Measurements from ENCODE around the gene CCL20. TPM values are rescaled to one million over a fixed set of nuclear protein-coding genes. Genes with fewer than 3 reads are reported as not detected.

The CCL20 gene
- total and polyA plus RNA-seq, 2 of the 13 experiments (the other 11 are each of a cell fraction or from before 2014, with no cell fraction given), result 223 to 903 TPM

GRCh38 chr2:227813229-227813561 lies 447 bp upstream of the CCL20 start (continued):
- TF ChIP-seq KLF15 (CRISPR knock-in tag; IDR thresholded peaks at IDR 0.05; ENCODE audit: borderline replicate concordance), result no peak
- 0 out of 2 replicates have a peak, but pooled peaks have one; percentile 1 for TF ChIP-seq ZNF547 (CRISPR knock-in tag; IDR thresholded peaks at IDR 0.05)
- TF ChIP-seq ZBTB42 (CRISPR knock-in tag; IDR thresholded peaks at IDR 0.05), result no peak
- no peak for TF ChIP-seq KAT2B (IDR thresholded peaks at IDR 0.05; ENCODE audit: borderline replicate concordance, low read depth, low read length)
- TF ChIP-seq ZNF552 (CRISPR knock-in tag; IDR thresholded peaks at IDR 0.05; ENCODE audit: borderline replicate concordance), result no peak
- TF ChIP-seq HHEX (CRISPR knock-in tag; IDR thresholded peaks at IDR 0.05), result 0 out of 2 replicates have a peak, but pooled peaks have one; percentile 6
- TF ChIP-seq ZNF138 (CRISPR knock-in tag; IDR thresholded peaks at IDR 0.05; ENCODE audit: low read depth), result no peak
- peak; percentile 35; the same call in 1 of the 2 replicates for TF ChIP-seq KDM4B (CRISPR knock-in tag; IDR thresholded peaks at IDR 0.05)
- no peak for TF ChIP-seq SRY (CRISPR knock-in tag; IDR thresholded peaks at IDR 0.05)
- TF ChIP-seq NFYC (CRISPR knock-in tag; IDR thresholded peaks at IDR 0.05), result peak; percentile 37; the same call in 1 of the 2 replicates
- no peak for TF ChIP-seq ZNF720 (CRISPR knock-in tag; IDR thresholded peaks at IDR 0.05)
- TF ChIP-seq NBN (conservative IDR thresholded peaks at IDR 0.05), result no peak
- TF ChIP-seq MXD3 (CRISPR knock-in tag; IDR thresholded peaks at IDR 0.05), result no peak
- TF ChIP-seq TBL1XR1 (IDR thresholded peaks at IDR 0.05; ENCODE audit: borderline replicate concordance, low read length, partially characterized antibody), result no peak
- TF ChIP-seq CBX5 (CRISPR knock-in tag; IDR thresholded peaks at IDR 0.05; ENCODE audit: borderline replicate concordance), result no peak
- TF ChIP-seq ZBTB38 (CRISPR knock-in tag; IDR thresholded peaks at IDR 0.05), result no peak
- 0 out of 2 replicates have a peak, but pooled peaks have one; percentile 9 for TF ChIP-seq ZBTB44 (CRISPR knock-in tag; IDR thresholded peaks at IDR 0.05)
- TF ChIP-seq RFXANK (CRISPR knock-in tag; IDR thresholded peaks at IDR 0.05), result peak; percentile 28; the same call in 1 of the 2 replicates
- 0 out of 2 replicates have a peak, but pooled peaks have one; percentile 23 for TF ChIP-seq MAZ (IDR thresholded peaks at IDR 0.05; ENCODE audit: borderline replicate concordance, low read depth, low read length)
- no peak; the same call in 1 of the 2 replicates for TF ChIP-seq MAZ (CRISPR knock-in tag; IDR thresholded peaks at IDR 0.05; ENCODE audit: low read depth)
- no peak; the same call in 1 of the 2 replicates for TF ChIP-seq HMG20B (CRISPR knock-in tag; conservative IDR thresholded peaks at IDR 0.05)
- no peak for TF ChIP-seq THAP7 (CRISPR knock-in tag; IDR thresholded peaks at IDR 0.05)
- TF ChIP-seq PRDM4 (CRISPR knock-in tag; IDR thresholded peaks at IDR 0.05; ENCODE audit: borderline replicate concordance), result no peak
- TF ChIP-seq KMT2B (CRISPR knock-in tag; IDR thresholded peaks at IDR 0.05), result 0 out of 2 replicates have a peak, but pooled peaks have one; percentile 34
- no peak for TF ChIP-seq CCAR2 (optimal IDR thresholded peaks at IDR 0.05; ENCODE audit: low read depth, low read length)
- peak; percentile 12; the same call in 1 of the 2 replicates for TF ChIP-seq TCF12 (IDR thresholded peaks at IDR 0.05)
- TF ChIP-seq TCF12 (CRISPR knock-in tag; IDR thresholded peaks at IDR 0.05), result no peak
- TF ChIP-seq AKAP8 (CRISPR knock-in tag; IDR thresholded peaks at IDR 0.05), result no peak
- 0 out of 2 replicates have a peak, but pooled peaks have one; percentile 34 for TF ChIP-seq KLF11 (CRISPR knock-in tag; IDR thresholded peaks at IDR 0.05)
